ENCODE measurements around the gene SDK1. TPM values are rescaled to one million over a fixed set of nuclear protein-coding genes. Genes with fewer than 3 reads are reported as not detected.
"Not testable (repeated sequence)": the region's sequence is repeated elsewhere in the genome, so short reads cannot be mapped to it uniquely, and the experiment has no call there.

The SDK1 gene
- total RNA-seq, 4 donors from 2014 or later, result 1.3 to 5.0 (median 2.0) TPM

GRCh38 chr7:3575753-3576531 is 274.9 kb downstream of the SDK1 start:
- no peaks in the 10 kb centered on the region for H3K9me3 ChIP-seq
- H3K27me3 ChIP-seq, result no peaks in the 10 kb centered on the region
- H3K36me3 ChIP-seq, result no peaks in the 10 kb centered on the region
- DNase-seq, result no peak
- TF ChIP-seq POLR2A (IDR thresholded peaks at IDR 0.05) (no peak), CTCF (IDR thresholded peaks at IDR 0.05) (no peak)
- 94 to 97% methylated on average over 7 of the region's 7 CpGs for WGBS, 2 donors
- no peaks in the 10 kb centered on the region for H3K4me1 ChIP-seq
- intact Hi-C loops (cut with DNase I), result no loop called here
- no peak overlapping the region for H3K27ac ChIP-seq
- no peak overlapping the region for H3K4me3 ChIP-seq (replicated peaks in 1 of 3)

DNA sequence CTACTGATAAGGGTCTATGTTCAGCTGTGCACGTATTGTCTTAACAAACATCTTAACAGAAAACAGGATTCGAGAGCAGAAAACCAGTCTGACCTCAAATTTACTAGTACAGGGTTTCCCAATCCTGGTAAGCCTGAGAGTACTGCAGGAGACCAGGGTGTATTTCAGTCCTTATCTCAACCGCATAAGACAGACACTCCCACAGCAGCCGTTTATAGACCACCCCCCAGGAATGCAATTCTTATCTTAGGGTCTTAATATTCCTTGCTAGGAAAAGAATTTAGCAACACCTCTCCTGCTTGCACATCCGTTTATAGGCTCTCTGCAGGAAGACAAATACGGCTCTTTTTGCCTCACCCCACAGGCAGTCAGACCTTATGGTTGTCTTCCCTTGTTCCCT is 277.3 kb downstream of the SDK1 start:
- Histone ChIP-seq H3K9me3 (no peaks in the 10 kb centered on the region), H3K27ac (no peak overlapping the region), H3K27me3 (no peaks in the 10 kb centered on the region), H3K4me1 (no peaks in the 10 kb centered on the region), H3K36me3 (no peaks in the 10 kb centered on the region), H3K4me3 (replicated peaks in 1 of 3) (no peak overlapping the region)
- no peak for DNase-seq
- intact Hi-C loops (cut with DNase I), result no loop called here
- TF ChIP-seq CTCF (IDR thresholded peaks at IDR 0.05) (no peak), POLR2A (IDR thresholded peaks at IDR 0.05) (no peak)
- WGBS, 2 donors, result 90 to 96% methylated on average over 6 of the region's 6 CpGs

DNA sequence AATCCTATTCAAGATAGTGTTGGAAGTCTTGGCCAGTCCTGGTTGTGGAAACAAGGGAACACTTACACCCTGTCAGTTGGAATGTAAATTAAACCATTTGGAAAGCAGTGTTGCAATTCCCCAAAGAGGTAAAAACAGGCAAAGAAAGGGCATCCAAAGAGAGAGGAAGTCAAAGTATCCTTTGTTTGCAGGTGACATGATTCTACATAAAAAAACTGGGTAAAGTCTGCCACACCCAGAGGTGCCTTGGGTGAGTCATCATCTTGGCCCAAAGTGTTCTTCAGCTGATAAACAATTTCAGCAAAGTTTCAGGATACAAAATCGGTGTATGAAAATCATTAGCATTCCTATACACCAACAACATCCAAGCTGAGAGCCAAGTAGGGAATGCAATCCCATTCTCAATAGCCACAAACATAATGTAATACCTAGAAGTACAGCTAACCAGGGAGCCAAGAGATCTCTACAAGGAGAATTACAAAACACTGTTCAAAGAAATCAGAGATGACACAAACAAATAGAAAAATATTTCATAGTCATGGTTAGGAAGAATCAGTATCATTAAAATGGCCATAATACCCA is 278.7 kb downstream of the SDK1 start:
- no peaks in the 10 kb centered on the region for H3K36me3 ChIP-seq
- TF ChIP-seq CTCF (IDR thresholded peaks at IDR 0.05) (no peak), POLR2A (IDR thresholded peaks at IDR 0.05) (no peak)
- H3K27me3 ChIP-seq, result no peaks in the 10 kb centered on the region
- no peaks in the 10 kb centered on the region for H3K4me1 ChIP-seq
- intact Hi-C loops (cut with DNase I), result no loop called here
- H3K4me3 ChIP-seq (replicated peaks in 1 of 3), result no peak overlapping the region
- H3K9me3 ChIP-seq, result no peaks in the 10 kb centered on the region
- DNase-seq, result no peak
- 94 to 100% methylated on average over 1 of the region's 1 CpG for WGBS, 2 donors
- H3K27ac ChIP-seq, result no peak overlapping the region

- intact Hi-C loops (cut with DNase I); H3K27ac ChIP-seq; DNase-seq; H3K4me3 ChIP-seq (replicated peaks in 1 of 3); H3K36me3 ChIP-seq; H3K9me3 ChIP-seq; H3K4me1 ChIP-seq; H3K27me3 ChIP-seq: not testable (repeated sequence)
These were observed 281.1 kb downstream of the SDK1 start for GRCh38 chr7:3582145-3582544.

DNA sequence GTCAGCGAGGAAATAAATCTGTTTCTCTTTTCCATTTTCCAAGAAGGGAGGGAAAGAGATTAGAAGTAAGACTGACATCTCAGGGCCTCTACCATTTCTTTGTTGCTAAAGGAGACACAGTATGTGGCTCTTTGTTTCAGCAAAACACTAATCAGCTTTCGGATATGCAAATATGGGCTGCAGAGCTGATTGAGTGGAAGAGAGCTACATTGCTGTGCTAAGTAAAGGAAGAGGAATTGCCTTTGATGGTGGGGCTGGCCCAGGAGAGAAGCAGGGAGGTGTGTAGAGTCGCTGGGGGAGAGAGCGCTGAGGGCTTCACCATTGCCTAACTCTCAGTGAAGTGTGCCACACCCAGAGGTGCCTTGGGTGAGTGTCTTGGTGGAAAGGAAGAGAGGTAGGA is 284.8 kb downstream of the SDK1 start:
- Histone ChIP-seq H3K36me3 (no peaks in the 10 kb centered on the region), H3K4me1 (no peaks in the 10 kb centered on the region), H3K27ac (no peak overlapping the region), H3K4me3 (replicated peaks in 1 of 3) (no peak overlapping the region), H3K27me3 (no peaks in the 10 kb centered on the region), H3K9me3 (no peaks in the 10 kb centered on the region)
- TF ChIP-seq CTCF (IDR thresholded peaks at IDR 0.05) (no peak), POLR2A (IDR thresholded peaks at IDR 0.05) (no peak)
- 72 to 80% methylated on average over 4 of the region's 4 CpGs for WGBS, 2 donors
- intact Hi-C loops (cut with DNase I), result no loop called here
- DNase-seq, result no peak
